Superior temporal gyrus (tissue), 1 donor: ENCODE results near the gene CTR9.
"Not testable (repeated sequence)": the region's sequence is repeated elsewhere in the genome, so short reads cannot be mapped to it uniquely, and the experiment has no call there.

Source experiments
- DNase-seq: peaks from one replicate; pipeline ENCODE4 v3.0.0-alpha.2; 2016; ENCODE audit errors: extremely low spot score

Gene CTR9

GRCh38 chr11:10822491-10822890 lies 71.4 kb downstream of the CTR9 start:
- not testable (repeated sequence) for DNase-seq

- DNase-seq, result no peak
These were observed 72.1 kb downstream of the CTR9 start for GRCh38 chr11:10823152-10823579.

GRCh38 chr11:10824888-10825287 lies 73.8 kb downstream of the CTR9 start:
- DNase-seq, result no peak

GRCh38 chr11:10828402-10828801 lies 77.4 kb downstream of the CTR9 start:
- no peak for DNase-seq

GRCh38 chr11:10829139-10829538 lies 78.1 kb downstream of the CTR9 start:
- DNase-seq, result no peak
